Activated CD8-positive, alpha-beta memory T cell treated with anti-CD3 and anti-CD28 coated beads, Interleukin-2, amount 50 U/mL, for 48 hours (primary cell): ENCODE measurements around the gene PRDM16.

Source experiments
- DNase-seq: peaks from one replicate; pipeline ENCODE4 v3.0.0-alpha.2; 2020

PRDM16 gene

GRCh38 chr1:3444298-3444697 is 375.3 kb downstream of the PRDM16 start:
- no peak for DNase-seq

GRCh38 chr1:3444736-3445135 is 375.7 kb downstream of the PRDM16 start:
- no peak for DNase-seq

GRCh38 chr1:3450202-3450863 is 381.3 kb downstream of the PRDM16 start:
- DNase-seq: no peak

GRCh38 chr1:3450983-3451382 is 382.0 kb downstream of the PRDM16 start:
- DNase-seq: no peak

- DNase-seq: no peak
These were observed 383.2 kb downstream of the PRDM16 start for GRCh38 chr1:3451994-3452865.

- no peak for DNase-seq
These were observed 383.8 kb downstream of the PRDM16 start for GRCh38 chr1:3452866-3453175.

GRCh38 chr1:3453203-3453761 is 384.3 kb downstream of the PRDM16 start:
- peak; percentile 90 for DNase-seq

- no peak for DNase-seq
These were observed 385.1 kb downstream of the PRDM16 start, which contains the start of gene ARHGEF16 for GRCh38 chr1:3453891-3454810. TSS of gene ARHGEF16 (plus strand) at chr1:3454665. CDS start at chr1:3463085, 8,420 bp downstream.

- DNase-seq: no peak
These were observed 386.0 kb downstream of the PRDM16 start for GRCh38 chr1:3454811-3455618.

- DNase-seq: no peak
These were observed 386.9 kb downstream of the PRDM16 start for GRCh38 chr1:3455670-3456448.

- no peak for DNase-seq
These were observed 387.5 kb downstream of the PRDM16 start for GRCh38 chr1:3456449-3456963.

- no peak for DNase-seq
These were observed 388.2 kb downstream of the PRDM16 start for GRCh38 chr1:3456964-3457909.

- no peak for DNase-seq
These were observed 389.2 kb downstream of the PRDM16 start for GRCh38 chr1:3457910-3458883.

GRCh38 chr1:3459051-3459908 is 390.3 kb downstream of the PRDM16 start:
- DNase-seq: no peak

GRCh38 chr1:3459940-3460671 is 391.1 kb downstream of the PRDM16 start:
- DNase-seq: no peak

- DNase-seq: no peak
These were observed 391.7 kb downstream of the PRDM16 start for GRCh38 chr1:3460672-3461131.
